OCI-LY1 (cell line): ENCODE results near the gene MARVELD2.
"Not testable (repeated sequence)": the region's sequence is repeated elsewhere in the genome, so short reads cannot be mapped to it uniquely, and the experiment has no call there.

Experiments
- H2AFZ ChIP-seq: fragments of 200-600 bp; sonication (generic), shearing (Covaris generic); 2 replicates; pipeline ENCODE4 v1.6.0; 2014; ENCODE audit warnings: antibody characterized with exemption, mild to moderate bottlenecking, low read length
- H3F3A ChIP-seq: fragments of 200-600 bp; sonication (generic), shearing (Covaris generic); 2 replicates; pipeline ENCODE4 v1.6.0; 2014; ENCODE audit warnings: mild to moderate bottlenecking, antibody characterized with exemption, low read length, moderate library complexity; ENCODE audit not compliant: insufficient read depth
- H3K27ac ChIP-seq: fragments of 200-600 bp; sonication (generic); 2 replicates; pipeline ENCODE4 v1.5.1; 2014; ENCODE audit warnings: low read length, mixed run types, mild to moderate bottlenecking, low read depth; ENCODE audit not compliant: poor library complexity, severe bottlenecking
- H3K27me3 ChIP-seq: fragments of 200-600 bp; sonication (generic); 2 replicates; pipeline ENCODE4 v1.6.0; 2014; ENCODE audit warnings: antibody characterized with exemption, mild to moderate bottlenecking, low read length, moderate library complexity; ENCODE audit not compliant: insufficient read depth
- H3K36me3 ChIP-seq: fragments of 200-600 bp; sonication (generic); 2 replicates; pipeline ENCODE4 v1.6.1; 2014; ENCODE audit warnings: mild to moderate bottlenecking, antibody characterized with exemption, low read length, moderate library complexity, mixed read lengths; ENCODE audit not compliant: insufficient read depth
- H3K4me1 ChIP-seq: fragments of 200-600 bp; sonication (generic); 2 replicates; pipeline ENCODE4 v1.5.1; 2014; ENCODE audit warnings: mild to moderate bottlenecking, low read length, moderate library complexity; ENCODE audit not compliant: insufficient read depth, severe bottlenecking
- H3K4me2 ChIP-seq: fragments of 200-600 bp; sonication (generic), shearing (Covaris generic); 2 replicates; pipeline ENCODE4 v1.6.1; 2014; ENCODE audit warnings: low read length
- H3K4me3 ChIP-seq: fragments of 200-600 bp; sonication (generic); 2 replicates; pipeline ENCODE4 v1.5.1; 2014; ENCODE audit warnings: low read length, low read depth, mild to moderate bottlenecking, mixed read lengths; ENCODE audit not compliant: poor library complexity, severe bottlenecking
- H3K79me2 ChIP-seq: fragments of 200-600 bp; shearing (Covaris generic); 2 replicates; pipeline ENCODE4 v1.6.1; 2016; ENCODE audit warnings: mixed run types, low read length, mixed read lengths; ENCODE audit not compliant: insufficient read depth
- H3K9ac ChIP-seq: fragments of 200-600 bp; sonication (generic), shearing (Covaris generic); 2 replicates; pipeline ENCODE4 v1.6.1; 2014; ENCODE audit warnings: mild to moderate bottlenecking, low read length, mixed read lengths
- H3K9me2 ChIP-seq: fragments of 200-600 bp; sonication (generic), shearing (Covaris generic); 2 replicates; pipeline ENCODE4 v1.6.1; 2014; ENCODE audit warnings: low read depth, mild to moderate bottlenecking, low read length, mixed read lengths
- H3K9me3 ChIP-seq: fragments of 200-600 bp; shearing (Covaris generic); 2 replicates; pipeline ENCODE4 v1.6.1; 2014; ENCODE audit warnings: low read length, mixed read lengths
- H4K20me1 ChIP-seq: fragments of 200-600 bp; sonication (generic), shearing (Covaris generic); 2 replicates; pipeline ENCODE4 v1.6.0; 2016; ENCODE audit warnings: mild to moderate bottlenecking, low read length; ENCODE audit not compliant: insufficient read depth
- EZH2 ChIP-seq: fragments of 200-600 bp; sonication (generic), shearing (Covaris generic); IDR thresholded peaks from 2 replicates; pipeline ENCODE4 v1.8.0; 2017; ENCODE audit warnings: borderline replicate concordance, mixed run types, mild to moderate bottlenecking, antibody characterized with exemption, low read length, moderate library complexity, mixed read lengths
- TF ChIP-seq, protein P1 (sequence below): fragments of 200-600 bp; sonication (generic), shearing (Covaris generic); IDR thresholded peaks from 2 replicates; pipeline ENCODE4 v1.5.1; 2017; ENCODE audit warnings: mild to moderate bottlenecking, antibody characterized with exemption, low read length, moderate library complexity, mixed read lengths

Gene MARVELD2

DNA sequence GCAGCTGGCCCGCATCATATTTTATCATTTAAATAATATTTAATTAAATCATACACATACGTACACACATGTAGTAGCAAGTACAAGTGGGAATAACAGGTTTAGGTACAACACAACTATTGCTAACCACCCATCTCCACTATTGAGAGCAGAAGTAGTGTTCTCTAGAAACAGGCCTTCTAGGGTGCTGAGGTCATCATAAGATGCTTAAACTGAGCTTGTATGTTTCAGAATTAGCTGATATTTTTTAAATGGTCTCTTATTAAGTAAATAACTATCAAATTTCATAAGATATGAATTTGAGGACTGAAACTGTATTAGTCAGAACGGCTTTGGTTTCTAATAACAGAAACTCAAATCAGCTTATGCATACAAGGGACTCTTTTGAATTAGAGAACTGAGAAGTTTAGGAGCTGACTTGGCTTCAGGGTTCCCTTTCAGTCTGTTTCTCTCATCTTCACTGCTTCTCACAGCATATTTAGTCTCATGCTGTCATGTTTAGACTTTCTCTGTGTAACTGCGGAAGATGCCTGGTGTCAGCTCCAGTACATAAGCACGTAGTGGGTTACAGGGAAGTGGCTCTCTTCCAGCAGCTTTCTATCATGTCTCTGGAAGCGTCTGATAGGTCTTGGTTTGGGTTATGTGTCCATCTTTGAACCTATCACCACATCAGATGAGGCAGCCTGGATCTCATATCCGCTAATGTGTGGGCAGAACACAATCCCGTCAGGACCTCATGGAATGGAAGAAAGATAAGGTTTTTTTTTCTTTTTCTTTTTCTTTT is 52.7 kb downstream of the MARVELD2 start:
- Histone ChIP-seq H3K9me2 (no peaks in the 10 kb centered on the region), H3K9me3 (no peaks in the 10 kb centered on the region), H3K4me3 (no peak overlapping the region), H3K36me3 (no peaks in the 10 kb centered on the region), H3K27me3 (no peaks in the 10 kb centered on the region), H3K9ac (no peak overlapping the region), H3F3A (no peaks in the 10 kb centered on the region), H4K20me1 (no peaks in the 10 kb centered on the region), H3K4me2 (no peak overlapping the region), H3K4me1 (no peaks in the 10 kb centered on the region), H3K79me2 (no peaks in the 10 kb centered on the region), H3K27ac (no peak overlapping the region), H2AFZ (no peak overlapping the region)
- TF ChIP-seq, protein P1, sequence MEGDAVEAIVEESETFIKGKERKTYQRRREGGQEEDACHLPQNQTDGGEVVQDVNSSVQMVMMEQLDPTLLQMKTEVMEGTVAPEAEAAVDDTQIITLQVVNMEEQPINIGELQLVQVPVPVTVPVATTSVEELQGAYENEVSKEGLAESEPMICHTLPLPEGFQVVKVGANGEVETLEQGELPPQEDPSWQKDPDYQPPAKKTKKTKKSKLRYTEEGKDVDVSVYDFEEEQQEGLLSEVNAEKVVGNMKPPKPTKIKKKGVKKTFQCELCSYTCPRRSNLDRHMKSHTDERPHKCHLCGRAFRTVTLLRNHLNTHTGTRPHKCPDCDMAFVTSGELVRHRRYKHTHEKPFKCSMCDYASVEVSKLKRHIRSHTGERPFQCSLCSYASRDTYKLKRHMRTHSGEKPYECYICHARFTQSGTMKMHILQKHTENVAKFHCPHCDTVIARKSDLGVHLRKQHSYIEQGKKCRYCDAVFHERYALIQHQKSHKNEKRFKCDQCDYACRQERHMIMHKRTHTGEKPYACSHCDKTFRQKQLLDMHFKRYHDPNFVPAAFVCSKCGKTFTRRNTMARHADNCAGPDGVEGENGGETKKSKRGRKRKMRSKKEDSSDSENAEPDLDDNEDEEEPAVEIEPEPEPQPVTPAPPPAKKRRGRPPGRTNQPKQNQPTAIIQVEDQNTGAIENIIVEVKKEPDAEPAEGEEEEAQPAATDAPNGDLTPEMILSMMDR = no peak
- TF ChIP-seq EZH2 = no peak

- Histone ChIP-seq H3K36me3 (no peaks in the 10 kb centered on the region), H3K9me3 (no peaks in the 10 kb centered on the region), H3K4me2 (no peak overlapping the region), H2AFZ (no peak overlapping the region), H3K4me1 (no peaks in the 10 kb centered on the region), H3K9me2 (no peaks in the 10 kb centered on the region), H4K20me1 (no peaks in the 10 kb centered on the region), H3F3A (no peaks in the 10 kb centered on the region), H3K27ac (no peak overlapping the region), H3K79me2 (no peaks in the 10 kb centered on the region), H3K9ac (no peak overlapping the region), H3K27me3 (no peaks in the 10 kb centered on the region), H3K4me3 (no peak overlapping the region)
- TF ChIP-seq, protein P1 = no peak
- TF ChIP-seq EZH2 = no peak
Observed at GRCh38 chr5:69468631-69469030, 53.7 kb downstream of the MARVELD2 start.

- H3K4me1 ChIP-seq, H3K4me2 ChIP-seq, H3K27ac ChIP-seq, H3K4me3 ChIP-seq, H2AFZ ChIP-seq, H3K36me3 ChIP-seq, H3K9me2 ChIP-seq, H4K20me1 ChIP-seq, H3K79me2 ChIP-seq, H3K9me3 ChIP-seq, H3K27me3 ChIP-seq, H3K9ac ChIP-seq, H3F3A ChIP-seq: not testable (repeated sequence)
Observed at GRCh38 chr5:69471516-69471915, 56.6 kb downstream of the MARVELD2 start.

- not testable (repeated sequence) for H3K36me3 ChIP-seq, H3K4me2 ChIP-seq, H3K27ac ChIP-seq, H4K20me1 ChIP-seq, H3K27me3 ChIP-seq, H3K9me3 ChIP-seq, H3F3A ChIP-seq, H3K9me2 ChIP-seq, H3K9ac ChIP-seq, H2AFZ ChIP-seq, H3K4me1 ChIP-seq, H3K4me3 ChIP-seq, H3K79me2 ChIP-seq
Observed at GRCh38 chr5:69472535-69473143, 57.7 kb downstream of the MARVELD2 start.
